Fibroblast of skin of right biceps (primary cell): Measurements from ENCODE around the gene ARHGAP15.

Source experiments
- DNase-seq: peaks from one replicate; pipeline ENCODE4 v3.0.0-alpha.2; 2013

Gene ARHGAP15

DNA sequence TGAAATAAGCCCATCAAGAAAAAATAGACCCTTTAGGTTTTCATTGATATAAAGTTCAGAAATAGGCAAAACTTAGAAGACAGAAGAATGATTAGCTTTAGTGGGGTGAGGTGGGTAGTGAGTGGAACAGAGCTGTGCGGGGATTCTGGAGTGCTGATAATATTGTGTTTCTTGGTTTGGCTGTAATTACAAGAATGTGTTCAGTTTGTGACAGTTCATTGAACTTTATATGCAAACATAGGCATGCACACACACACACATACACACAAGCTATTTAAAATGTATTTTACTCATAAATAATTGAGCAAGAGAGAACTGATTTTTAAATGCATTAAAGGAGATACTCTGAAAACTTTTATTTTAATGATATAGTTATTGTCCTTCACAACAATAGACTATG lies 17.1 kb downstream of the ARHGAP15 start:
- DNase-seq, result no peak

DNA sequence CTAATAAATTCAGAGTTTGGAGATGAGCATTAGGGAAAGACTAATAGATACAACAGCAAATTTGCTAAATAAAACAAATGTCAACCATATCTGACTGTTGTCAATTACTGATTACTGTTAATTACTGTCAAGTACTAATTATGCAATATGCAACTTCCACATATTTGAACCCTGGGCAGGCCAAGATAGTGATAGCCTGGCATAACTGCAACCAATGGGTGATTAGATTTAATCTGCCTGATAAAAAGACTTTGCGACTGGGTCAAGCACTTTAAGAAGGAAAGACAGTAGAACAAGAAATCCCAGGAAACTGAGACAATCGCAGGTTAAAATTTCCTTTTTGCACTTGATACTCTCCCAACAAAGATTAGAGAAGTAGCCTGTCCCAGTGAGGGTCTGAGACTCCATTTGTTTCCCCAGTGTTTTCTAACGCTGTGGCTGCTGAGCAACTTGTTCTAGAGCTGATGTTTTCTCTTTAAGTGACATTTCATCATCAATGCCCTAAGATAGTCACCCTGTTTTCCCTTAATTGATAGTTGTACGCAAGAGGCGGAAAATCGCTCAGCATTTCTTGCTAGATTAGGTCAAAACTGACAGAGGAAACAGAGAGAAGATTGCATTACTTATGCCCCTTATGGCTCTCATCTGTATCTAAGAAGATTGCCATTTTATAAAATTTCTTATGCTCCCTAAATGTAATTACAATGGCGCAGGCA lies 17.8 kb downstream of the ARHGAP15 start:
- no peak for DNase-seq

DNA sequence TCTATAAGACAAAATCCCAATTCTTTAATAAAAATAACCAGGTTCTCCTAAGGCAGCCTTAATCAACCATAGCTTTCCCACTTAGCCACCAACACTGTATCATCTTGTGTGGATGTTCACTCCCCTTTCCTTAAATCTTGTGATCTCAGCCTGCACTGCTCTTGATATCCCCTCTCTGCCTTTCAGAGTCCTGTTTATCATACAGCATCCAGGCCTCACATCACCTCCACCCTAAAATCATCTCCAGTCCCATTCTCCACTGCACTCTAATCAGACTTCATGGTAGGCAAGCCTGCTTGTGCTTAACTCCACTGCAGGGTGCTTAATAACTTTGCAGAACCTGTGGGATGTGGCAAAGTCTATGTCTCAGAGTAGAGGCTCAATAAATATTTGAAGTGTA lies 18.8 kb downstream of the ARHGAP15 start:
- DNase-seq, result no peak

DNA sequence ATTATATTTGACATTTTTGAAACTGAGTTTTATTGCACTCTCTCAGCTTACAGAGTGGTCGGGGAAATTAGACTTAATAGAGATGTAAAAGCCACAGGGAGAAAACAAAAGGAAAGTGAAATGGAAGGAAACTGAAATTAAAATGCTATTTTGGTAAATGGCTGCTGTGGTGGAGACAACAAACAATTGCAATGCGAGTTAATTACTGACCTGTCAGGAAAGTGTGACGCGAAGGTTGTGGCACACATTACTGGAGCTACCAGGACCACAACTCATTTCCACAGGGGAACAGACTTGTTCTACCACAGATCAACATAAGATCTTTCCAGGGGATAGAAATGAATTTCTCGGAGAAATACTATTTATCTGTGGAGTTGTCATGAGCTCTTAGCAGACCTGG lies 19.5 kb downstream of the ARHGAP15 start:
- no peak for DNase-seq

DNA sequence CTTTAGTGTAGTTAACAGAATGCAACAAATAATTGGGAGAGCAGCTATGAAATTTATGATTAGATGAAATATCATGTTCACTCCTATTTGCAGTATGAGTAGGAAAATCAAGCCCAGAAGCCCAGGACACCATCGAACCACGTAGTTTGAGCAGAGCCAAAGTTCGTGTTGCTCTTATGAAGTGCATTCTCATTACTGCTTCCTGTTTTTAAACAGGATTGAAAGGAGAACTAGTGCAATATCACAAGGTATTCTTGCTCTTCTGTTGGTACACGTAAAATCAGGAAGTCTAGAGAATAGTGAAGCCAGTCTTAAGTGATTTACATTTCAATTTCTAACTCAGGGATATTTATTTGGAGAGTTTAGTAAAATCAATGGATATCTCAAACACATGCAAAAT lies 21.1 kb downstream of the ARHGAP15 start:
- DNase-seq, result no peak

DNA sequence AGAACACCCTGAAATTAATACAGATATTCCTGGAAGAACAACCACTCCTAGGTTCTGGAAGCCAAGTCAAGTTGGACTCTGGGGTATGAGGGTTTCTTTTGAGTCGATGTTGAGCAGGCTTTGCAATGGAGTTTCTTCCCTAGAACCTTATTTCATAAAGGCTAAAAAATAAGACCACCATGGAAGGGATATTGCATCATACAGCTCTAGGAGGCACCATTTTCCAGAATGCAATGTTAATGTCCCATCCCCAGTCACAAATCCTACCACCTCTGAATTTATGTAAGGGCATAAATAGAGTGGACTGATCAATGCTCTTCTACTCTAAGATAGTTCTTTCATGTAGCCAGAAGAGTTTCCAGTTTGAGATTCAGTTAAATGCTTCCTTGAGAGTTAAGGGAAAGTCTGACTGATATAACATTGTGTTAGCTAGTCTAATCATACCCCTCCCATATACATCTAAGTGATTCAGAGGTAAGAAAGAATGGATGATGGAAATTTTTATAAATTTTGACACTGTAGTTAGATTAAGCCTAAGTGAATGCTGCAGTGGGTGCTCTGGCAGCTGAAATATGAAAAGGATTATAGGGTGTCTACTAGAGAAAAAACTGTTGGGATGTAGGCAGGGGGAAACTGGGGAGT lies 22.0 kb downstream of the ARHGAP15 start:
- DNase-seq, result no peak

DNA sequence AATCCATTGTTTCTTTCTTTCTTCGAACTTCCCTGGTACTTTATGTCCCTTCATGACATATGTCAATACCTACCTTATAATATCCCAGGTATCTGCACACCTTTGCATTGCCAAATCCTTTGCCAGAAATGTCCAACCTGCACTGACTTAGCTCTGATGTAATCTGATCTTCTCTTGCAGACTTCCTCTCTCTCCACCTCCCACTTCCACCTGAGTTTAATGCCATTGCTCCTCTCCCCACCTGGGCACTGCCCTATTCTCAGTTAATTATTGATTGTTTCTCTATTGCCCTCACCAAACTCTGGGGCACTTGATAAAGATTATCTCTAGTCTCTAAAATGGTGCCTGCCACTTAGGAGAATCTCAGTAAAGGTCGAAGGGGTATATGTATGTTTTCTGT lies 23.0 kb downstream of the ARHGAP15 start:
- DNase-seq, result no peak

DNA sequence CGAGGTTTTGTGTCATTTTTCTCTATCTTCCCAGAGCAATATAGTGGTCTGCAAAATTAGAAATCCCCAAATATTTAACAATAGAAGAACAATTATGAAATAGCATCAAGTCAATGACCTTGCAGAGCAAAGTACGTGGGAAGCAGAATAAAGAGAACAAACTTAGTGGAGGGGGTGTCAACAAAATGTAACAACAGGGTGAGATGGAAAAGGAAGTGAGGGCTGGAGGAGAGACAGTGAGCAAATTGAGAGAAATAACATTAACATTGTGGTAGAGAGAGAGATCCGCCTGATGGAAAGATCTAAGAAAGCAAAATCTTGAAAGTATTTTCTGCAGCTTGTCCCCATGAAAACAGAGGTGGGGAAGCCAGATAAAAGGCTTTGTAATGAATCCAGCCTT lies 23.4 kb downstream of the ARHGAP15 start:
- no peak for DNase-seq

DNA sequence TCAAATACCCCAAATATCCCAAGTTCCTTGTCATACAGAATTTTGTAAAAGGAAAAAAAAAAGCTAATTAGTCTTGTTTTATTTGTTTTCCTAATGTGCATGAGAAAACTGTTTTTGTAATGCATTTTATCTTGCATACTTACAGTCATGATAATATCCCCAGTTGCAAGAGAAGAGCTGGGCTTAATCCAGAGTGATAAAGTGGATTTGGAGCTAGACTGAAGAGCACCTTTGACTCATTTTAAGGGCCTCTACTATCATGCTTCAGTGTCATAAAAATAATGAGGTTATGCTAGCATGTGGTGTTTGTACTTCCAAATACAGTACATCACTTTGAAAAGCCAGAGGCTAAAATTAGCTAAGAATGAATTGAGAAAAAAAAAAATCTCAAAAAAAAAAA lies 26.4 kb downstream of the ARHGAP15 start:
- no peak for DNase-seq

DNA sequence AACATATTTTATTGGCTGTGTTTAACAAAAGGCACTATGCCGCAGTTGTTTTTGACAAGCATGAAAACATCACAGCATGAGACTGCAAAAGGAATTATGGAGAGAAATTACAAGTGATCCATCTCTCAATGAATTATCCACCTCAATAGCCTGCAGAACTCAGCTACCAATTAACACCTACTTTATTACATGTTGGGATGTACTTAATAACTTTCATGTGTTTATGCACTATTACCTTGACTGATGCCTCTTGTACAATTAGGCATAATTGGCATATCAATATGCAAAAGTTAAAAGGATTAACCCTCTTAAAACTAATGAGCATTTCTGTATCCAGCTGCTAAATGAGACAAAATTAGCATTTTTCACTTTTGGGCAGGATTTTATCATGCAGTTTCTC lies 27.8 kb downstream of the ARHGAP15 start:
- DNase-seq, result no peak

DNA sequence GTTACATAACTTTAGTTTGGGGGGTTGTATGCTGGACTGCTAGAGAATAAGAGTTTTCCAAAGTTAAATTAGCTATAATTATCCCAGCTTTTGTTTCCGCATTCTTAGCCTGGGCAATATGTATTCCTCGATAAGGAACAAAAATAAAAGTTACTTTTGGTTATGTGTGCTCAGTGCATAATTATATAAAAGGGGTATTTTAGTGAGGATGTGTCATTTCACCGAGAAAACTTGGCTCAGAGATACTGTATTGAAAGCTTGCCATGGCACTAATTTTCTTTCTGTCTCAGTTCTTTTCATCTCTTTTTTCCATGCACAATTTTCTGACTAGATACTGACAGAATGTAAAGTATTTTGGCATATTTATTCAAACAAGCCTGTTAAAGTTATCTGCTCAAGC lies 28.2 kb downstream of the ARHGAP15 start:
- no peak for DNase-seq

DNA sequence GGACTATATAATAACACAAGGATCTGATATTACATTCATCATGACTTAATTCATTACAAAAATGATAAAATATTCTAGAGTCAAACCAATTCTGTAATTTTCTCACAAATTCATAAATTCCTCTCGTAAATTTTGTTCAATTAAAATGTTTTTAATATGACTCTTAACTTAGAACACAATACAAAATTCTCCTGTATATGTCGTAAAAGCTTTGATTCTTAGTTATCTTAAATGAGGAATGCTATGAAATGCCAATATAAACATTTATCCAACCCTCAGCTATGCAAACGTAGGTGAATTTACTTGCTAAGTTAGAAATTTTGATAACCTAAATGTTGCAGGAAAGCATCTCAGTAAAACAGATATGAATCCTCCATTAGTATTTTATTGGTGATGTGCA lies 28.9 kb downstream of the ARHGAP15 start:
- no peak for DNase-seq

DNA sequence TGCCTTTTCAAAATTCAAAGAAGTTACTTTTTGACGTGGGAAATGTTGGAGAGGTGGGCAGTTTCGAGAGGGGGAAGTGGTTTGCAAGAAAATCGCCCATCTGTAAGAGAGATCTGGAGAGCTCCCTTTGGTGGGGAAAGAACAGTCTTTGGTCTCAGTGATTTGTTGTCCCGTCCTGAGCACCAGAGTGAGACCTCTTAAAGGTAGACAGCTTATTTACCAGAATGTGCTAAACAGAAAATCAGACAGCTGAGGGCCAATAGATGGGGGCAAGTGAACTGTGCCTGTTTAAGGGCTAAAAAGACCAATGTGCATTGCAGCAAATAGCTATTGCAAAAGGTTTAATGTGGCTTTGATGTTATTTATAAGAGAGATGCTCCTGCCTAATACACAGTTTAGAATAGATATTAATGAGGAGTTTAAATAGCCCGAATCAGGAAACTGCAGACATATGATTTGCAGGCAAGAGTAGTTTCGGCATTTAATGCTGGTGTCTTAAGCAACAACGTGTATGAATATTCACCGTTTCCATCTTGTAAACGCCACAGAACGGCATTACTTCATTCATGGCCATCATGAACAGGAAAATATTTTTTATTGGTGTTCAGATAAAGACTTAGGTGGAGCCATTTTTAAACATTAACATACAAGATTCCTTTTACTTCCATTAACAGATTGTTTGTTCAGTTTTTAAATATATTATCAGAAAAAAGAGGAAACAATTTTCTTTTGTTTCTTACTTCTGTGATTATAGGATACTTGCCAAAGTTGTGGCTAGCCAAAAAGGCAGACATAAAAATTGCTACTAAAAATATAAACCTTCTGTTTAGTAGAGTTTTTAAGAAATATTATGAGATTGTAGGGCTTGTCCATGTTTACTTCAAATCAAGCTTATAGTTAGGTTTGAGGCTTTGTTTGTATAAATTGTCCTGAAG lies 29.6 kb downstream of the ARHGAP15 start:
- DNase-seq, result no peak

DNA sequence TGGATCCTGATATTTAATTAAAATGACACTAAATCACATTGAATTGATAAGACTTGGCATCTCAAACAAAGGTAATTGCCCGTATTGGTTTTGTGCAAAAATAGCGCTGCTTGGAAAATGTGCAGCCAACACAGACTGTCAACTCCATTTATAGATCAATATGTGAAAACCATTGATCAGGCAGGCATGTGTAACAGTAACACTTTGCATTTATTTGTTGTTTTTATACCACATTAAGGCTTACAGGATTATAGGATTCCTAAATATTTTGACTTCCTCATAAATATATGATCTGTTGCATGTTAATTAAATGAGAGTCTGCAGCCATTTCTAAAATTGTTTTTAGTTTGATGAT lies 30.2 kb downstream of the ARHGAP15 start:
- no peak for DNase-seq

DNA sequence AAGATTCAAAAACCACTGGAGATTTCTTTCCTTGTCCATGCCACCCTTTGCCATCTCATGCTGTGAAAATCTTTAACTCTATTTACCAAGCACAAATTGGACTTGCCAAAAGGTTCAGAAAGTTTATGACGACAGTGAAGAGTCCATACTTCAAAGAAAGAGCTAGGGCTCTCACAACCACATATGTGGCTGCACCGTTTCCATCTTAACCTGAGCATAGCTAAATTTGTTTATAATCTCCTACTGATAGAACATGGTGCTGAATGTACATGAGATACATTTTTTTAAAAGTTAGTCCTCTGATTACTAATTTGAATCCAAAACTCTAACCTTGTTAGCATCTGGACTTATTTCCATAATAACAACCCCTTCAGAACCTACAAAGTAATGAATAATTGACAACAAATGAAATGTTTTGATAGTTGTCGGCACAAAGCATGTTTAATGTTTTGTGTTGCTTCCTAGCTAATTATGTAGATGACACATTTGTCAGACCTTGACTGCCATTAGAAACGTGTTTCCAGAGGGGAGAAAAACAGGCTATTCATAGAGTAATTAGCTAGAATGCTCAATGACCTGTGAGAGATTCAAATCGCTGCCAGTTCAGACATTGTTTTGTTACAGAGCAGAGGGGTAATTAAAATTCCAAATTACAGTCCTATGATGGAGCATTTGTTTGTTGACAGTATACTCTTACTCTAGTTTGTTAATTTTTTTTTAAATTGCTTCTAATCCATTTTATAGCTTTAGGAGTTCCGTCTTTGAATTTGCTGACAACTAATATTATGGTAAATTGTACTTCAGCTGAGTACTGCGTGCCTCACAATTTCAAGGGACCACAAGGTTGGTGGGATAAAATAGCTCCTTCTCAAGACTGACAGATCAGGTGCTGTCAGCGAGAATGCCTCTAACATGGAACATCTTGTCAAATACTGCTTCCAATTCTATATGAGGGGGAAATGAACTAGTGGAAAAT lies 31.8 kb downstream of the ARHGAP15 start:
- no peak for DNase-seq

DNA sequence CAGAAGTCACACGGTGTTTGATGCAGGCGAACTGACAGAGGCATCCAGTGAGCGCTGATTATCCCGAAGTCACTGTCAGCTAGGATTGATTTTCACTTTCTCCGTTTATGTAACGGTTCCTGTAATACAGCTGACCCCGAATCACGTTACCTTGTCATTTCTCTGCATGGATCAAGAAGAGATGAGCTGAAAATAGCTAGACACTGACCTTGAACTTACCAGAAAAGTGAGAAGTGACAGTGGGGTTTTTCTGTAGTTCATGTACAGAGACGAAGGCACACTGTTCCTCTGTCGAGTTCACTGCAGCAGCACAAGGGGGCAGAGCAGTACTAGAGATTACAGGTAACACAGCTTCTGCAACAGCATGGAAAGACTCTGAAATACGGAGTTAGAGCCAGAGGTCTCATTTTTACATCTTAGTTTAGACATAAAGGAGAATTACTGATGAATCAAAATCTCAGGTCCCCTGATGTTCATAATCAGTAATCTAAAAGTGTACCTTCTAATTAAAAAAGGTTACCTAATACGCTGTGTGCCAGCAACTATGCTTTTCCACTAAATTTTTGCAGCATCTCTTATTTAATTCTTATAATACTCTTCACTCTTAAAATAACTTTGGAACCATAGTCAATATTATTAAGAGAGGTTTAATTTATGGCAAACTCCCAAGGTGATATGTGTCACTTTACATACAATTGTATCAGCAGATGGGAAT lies 33.1 kb downstream of the ARHGAP15 start:
- DNase-seq, result peak; percentile 33

DNA sequence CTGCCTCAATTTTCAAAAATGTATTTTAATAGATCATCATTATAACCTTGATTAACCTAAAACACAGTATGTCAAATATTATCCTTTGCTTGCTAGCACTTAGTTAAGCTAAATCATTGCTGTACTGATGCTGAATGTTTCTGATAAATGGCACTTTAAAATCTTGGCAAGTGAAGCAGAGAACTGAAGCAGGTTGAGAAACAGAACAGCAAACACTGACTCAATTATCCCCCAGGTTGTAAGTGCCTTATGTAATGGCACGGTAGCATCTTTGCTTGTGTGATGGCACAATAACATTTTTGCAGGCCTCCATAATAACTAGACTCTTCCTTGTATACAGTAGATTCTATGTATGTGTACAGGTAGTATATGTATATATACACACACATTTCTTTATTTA lies 33.8 kb downstream of the ARHGAP15 start:
- no peak for DNase-seq

DNA sequence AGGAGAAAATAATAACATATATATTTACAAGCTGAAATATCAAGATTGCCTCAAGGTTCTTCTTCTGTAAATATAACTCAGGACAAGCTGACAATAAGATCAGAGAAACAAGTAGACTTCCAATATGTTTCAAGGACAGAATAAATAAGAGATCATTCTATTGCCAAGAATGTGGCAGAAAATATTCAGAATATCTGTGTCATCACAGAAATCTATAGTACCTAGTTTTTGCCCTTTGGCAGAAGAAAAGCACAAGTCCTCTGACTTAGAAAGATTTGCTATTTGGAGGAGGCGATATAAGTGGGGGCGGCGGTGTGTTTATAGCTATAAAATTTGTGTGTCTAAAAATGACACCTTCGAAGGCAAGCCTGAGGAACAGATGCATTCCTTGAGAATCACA lies 34.3 kb downstream of the ARHGAP15 start:
- no peak for DNase-seq

DNA sequence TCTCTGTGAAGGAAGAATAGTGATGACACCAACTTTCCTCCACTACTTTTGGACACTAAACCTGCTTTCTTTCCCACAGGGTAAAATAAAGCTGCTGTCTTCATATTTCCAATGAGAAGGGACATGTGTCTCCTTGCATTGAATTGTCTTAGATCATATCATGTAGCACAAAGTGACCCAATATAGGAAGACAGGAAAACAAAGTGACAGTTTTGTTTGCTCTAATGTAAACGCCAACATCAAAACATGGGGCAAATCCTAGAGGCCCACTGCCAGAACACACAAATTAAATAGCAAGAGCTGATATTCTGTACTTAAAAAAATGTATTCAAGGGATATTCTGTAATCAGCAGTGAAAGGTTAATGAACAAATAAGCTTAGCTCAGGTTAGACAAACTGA lies 36.1 kb downstream of the ARHGAP15 start:
- no peak for DNase-seq

DNA sequence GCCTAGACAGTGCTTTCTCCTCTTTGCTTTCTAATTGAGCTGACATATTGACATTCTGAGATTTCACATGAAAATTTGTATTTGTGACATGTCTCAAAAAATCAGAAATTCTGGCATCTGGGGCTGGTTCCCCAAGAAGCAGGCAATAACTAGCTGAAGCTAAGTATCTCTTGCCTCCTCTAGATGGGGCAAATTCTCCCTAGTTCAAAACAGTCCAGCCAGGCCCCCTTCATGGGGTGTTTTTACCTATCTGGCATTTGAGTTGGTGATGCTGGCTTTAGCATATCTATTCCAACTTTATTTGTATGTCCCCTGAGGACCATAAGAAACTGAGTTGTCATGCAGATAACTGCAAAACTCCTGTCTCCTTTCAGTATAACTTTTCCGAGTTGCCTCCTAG lies 39.9 kb downstream of the ARHGAP15 start:
- DNase-seq, result no peak

DNA sequence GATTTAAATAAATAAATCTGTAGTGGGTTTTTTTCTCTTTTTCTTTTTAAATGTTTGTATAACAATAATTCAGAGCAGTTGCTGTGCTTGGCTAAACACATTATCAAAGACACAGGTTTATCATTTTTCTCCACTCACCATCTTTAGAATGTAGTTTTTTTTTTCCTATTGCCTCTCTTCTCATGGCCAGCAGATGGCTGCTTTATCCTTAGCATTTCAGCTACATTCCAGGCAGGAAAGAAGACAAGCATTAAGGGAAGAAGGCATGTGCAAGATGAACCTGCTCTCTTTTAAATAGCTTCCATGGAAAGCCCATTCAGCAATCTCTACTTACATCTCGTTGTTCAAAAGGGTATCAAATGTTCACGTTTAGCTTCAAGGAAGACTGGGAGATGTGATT lies 42.6 kb downstream of the ARHGAP15 start:
- DNase-seq, result peak; percentile 2

DNA sequence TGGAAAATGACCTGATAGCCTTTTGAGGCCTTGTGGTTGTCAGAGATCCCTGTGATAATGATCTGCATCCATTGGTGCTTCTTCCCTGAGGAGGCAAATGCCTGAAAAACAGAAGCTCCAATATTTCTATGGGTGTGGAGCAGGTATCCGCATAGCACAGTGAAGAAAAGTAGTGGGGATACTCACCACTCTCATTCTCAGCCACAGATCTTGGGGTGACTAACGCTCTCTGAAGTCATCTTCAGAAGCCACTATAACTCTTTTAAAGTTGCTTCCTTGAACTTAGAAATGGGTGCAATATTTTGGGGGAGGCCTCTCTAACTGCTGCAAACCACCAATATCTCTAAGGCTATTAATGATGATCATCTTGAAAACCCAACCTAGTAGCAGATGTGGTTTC lies 46.2 kb downstream of the ARHGAP15 start:
- DNase-seq, result no peak
